ENCODE data around the gene SERPINB1.

DNA sequence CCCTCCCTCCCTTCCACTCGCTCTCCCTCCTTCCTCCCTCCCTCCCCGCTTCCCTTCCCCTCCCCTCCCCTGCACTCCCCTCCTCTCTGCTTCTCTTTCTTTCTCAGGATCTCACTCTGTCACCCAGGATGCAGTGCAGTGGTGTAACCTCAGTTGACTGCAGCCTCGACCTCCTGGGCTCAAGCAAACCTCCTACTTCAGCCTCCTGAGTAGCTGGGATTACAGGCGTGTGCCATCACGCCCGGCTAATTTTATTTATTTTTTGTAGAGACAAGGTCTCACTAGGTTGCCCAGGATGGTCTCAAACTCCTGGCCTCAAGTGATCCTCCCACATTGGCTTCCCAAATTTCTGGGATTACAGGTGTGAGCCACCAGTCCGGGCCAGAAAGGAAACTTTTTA lies 23.6 kb upstream of the SERPINB1 start:
- TF ChIP-seq, protein P1, sequence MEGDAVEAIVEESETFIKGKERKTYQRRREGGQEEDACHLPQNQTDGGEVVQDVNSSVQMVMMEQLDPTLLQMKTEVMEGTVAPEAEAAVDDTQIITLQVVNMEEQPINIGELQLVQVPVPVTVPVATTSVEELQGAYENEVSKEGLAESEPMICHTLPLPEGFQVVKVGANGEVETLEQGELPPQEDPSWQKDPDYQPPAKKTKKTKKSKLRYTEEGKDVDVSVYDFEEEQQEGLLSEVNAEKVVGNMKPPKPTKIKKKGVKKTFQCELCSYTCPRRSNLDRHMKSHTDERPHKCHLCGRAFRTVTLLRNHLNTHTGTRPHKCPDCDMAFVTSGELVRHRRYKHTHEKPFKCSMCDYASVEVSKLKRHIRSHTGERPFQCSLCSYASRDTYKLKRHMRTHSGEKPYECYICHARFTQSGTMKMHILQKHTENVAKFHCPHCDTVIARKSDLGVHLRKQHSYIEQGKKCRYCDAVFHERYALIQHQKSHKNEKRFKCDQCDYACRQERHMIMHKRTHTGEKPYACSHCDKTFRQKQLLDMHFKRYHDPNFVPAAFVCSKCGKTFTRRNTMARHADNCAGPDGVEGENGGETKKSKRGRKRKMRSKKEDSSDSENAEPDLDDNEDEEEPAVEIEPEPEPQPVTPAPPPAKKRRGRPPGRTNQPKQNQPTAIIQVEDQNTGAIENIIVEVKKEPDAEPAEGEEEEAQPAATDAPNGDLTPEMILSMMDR (conservative IDR thresholded peaks at IDR 0.05): no peak
- no peak for TF ChIP-seq EZH2 (IDR thresholded peaks at IDR 0.05; ENCODE audit: low read depth)
